ENCODE data around the gene STX5.
"Not testable (repeated sequence)": the region's sequence is repeated elsewhere in the genome, so short reads cannot be mapped to it uniquely, and the experiment has no call there.

STX5 gene

DNA sequence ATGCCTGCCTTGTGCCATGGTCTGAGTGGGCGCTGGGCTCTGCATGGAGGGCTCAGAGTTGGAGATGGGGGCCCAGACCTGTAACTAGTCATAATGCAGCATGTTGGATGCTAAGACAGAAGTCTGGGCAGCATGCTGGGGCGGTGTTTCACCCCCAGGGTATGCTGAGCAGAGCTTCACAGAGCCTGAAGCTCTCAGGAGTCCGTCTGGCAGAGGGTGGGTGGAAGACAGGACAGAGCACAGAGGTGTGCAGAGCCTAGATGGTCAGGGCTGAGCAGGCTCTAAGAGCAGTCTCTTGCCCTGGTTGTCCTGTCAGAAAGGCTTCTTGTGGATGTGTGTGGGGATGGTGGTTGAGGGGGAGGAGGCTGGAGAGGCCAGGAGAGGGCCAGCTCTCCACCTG lies 53.4 kb downstream of the STX5 start:
- DNase-seq: no peak

DNA sequence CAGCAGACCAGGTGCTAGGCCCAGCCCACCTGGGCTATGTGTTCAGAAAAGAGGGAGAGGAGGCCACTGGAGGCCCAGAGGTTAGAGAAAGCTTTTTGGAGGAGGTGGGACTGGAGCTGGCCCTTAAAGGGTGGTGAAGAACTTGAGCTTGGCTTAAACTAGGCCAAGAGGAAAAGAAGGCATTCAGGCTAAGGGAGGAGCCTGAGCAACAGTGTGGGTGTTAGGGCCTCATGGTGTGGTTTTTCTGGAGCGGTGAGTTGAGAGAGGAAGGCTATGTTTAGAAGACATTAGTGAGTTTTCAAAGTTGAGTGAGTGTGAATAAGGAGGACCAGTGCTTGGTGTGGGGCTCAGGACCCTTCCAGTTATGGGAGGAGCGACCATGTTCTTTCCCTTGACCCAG lies 54.5 kb downstream of the STX5 start:
- DNase-seq: no peak

DNA sequence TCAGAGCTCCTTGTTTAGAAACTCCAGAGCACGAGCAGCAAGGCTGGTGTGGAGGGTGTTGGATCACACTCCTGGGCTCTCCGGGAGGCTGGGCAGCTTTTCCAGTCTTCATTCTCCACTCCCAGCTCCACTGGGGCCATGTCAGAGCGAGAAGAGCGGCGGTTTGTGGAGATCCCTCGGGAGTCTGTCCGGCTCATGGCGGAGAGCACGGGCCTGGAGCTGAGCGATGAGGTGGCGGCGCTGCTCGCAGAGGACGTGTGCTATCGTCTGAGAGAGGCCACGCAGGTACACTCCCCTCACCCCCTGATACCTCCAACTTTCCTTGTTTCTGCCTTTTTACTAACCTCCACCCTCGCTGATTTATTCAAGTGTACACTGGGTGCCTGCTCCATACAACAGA lies 56.2 kb downstream of the STX5 start:
- no peak for DNase-seq

DNA sequence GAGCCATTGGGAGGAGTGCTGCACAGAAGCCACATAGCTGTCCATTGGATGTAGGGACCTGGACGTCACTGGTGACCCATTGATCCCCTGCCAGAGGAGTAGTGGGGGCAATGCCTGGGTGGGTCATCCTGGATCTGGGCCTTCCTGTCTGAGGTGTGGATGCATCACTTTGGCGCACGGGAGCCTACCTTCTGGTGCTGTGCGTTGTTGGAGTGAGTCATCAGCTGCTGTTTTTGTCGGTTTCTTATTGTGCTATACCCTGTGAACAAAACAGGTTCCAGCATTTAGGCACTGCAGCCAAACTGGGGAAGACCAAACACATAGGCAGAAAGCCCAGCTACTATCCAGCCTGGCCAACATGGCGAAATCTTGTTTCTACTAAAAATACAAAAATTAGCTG lies 57.4 kb downstream of the STX5 start:
- DNase-seq: no peak

DNA sequence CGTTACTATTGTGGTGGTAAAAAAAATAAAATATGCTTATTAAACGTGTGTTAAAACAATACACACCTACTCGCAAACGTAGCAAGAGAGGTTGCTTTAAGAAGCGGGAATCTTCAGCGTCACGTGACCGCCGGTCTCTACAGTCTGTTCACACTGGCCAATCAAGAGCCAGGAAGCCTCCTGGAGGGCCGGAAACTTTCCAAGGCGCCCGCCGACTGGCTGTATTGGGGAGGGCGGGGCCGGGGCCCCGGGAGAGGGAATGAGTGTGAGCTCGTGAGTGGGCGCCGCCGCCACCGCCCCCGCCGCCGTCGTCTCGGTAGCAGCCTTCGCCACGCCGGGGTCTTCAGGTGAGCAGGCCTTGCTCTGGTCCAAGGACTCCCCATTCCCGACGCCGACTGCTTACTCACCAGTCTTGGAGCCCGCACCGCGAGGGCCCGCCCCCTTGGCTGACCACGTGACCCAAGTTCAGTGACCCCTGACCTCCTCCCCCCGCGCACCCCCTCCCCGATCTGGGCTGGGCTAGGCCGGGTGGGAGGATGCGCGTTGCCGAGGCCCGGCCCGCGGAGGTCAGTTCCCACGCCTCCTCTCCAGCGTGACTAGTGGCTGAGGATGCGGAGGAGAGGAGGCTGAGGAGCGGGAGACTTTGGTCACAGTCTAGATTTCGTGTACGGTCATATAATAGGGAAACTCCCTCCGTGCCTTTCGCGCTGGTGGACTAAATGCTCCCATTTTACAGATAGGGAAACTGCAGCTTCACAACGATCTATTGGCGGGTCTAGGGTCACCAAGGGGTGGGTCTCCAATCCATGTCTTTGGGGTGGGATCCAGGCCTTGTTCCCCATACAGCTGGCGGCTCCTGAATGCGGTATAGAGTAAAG lies 60.5 kb downstream of the STX5 start, which contains the start of gene TAF6L:
Gene TAF6L, plus strand, starts transcription at position 253 of the 878 bp plus-strand sequence. CDS start 4,388 bp downstream, outside the sequence.
- peak; percentile 97 for DNase-seq

DNA sequence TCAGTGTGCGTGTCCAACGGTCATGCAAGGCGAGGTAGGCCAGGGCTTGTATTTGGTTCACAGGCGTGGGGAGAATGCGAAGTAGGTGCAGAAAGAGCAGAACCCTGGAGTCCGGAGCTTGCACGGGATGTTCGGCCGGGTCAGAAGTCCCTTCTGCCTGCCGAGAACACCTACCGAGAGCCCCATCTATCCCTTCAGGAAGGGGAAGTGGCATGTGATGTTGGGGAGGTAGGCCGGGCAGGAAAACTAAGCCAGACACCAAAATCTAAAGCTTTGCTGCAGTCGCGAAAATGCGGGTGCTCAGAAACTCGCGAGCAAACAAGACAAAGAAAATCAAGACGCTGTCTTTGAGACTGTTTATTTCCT lies 61.1 kb downstream of the STX5 start:
- DNase-seq: no peak

DNA sequence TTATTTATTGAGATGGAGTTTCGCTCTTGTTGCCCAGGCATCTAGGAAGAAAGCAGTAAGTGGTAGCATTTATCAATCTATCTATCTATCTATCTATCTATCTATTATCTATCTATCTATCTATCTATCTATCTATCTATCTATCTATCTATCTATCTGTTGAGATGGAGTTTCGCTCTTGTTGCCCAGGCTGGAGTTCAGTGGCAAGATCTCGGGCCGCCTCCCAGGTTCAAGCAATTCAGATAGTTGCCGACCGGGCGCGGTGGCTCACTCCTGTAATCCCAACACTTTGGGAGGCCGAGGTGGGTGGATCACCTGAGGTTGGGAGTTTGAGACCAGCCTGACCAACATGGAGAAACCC lies 71.0 kb downstream of the STX5 start:
- not testable (repeated sequence) for DNase-seq

DNA sequence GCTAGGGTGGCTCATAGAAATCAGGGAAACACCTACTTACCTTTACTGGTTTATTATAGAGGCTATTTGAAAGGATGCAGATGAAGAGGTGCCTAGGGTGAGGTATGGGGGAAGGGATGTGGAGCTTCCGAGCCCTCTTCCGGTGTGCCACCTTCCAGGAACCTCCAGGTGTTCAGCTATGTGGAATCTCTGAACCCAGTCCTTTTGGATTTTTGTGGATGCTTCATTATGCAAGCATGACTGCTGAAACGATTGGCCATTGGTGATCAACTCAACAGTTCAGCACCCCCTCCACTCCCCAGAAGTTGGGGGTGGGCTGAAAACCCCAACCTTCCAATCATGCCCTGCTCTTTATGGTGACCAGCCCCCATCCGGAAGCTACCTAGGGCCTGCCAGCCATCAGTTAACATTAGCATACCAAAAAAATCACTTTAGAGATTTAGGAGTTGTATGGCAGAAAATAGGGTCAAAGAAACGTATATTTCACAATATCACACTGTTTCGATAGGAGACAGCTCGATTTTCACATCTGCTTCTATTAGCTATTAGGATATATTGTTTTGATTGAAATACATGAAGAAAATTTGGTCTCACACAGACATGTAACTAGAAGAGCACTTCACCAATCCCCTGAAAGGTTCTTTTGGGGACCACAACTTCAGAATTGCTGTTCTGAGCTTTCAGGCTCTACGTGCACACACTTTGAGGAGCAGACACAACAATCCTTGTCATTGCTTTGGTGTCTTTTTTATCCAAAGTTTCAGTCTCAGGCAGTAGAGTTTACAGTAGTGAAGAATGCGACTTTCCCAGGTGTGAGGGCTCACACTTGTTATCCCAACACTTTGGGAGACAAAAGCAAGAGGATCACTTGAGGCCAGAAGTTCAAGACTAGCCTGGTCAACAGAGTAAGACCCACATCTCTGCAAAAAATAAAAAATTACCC lies 73.7 kb downstream of the STX5 start:
- no peak for DNase-seq

Data from fibroblast of skin of right quadriceps (primary cell).